Loucy (cell line): Measurements from ENCODE around the gene DAPK1.

ENCODE experiments used
- H2AFZ ChIP-seq: fragments of 200-600 bp; sonication (generic); 2 replicates; pipeline ENCODE4 v1.6.0; 2016; ENCODE audit warnings: antibody characterized with exemption, mild to moderate bottlenecking, low read length, moderate library complexity
- H3F3A ChIP-seq: fragments of 200-600 bp; 2 replicates; pipeline ENCODE4 v1.6.0; 2016; ENCODE audit warnings: antibody characterized with exemption, low read depth, mild to moderate bottlenecking
- H3K27me3 ChIP-seq: fragments of 200-600 bp; sonication (generic); 2 replicates; pipeline ENCODE4 v1.6.1; 2014; ENCODE audit warnings: low read length, mild to moderate bottlenecking; ENCODE audit not compliant: insufficient read depth, poor library complexity, severe bottlenecking
- H3K36me3 ChIP-seq: fragments of 200-600 bp; sonication (generic); 2 replicates; pipeline ENCODE4 v1.6.1; 2016; ENCODE audit warnings: low read length; ENCODE audit not compliant: insufficient read depth
- H3K4me1 ChIP-seq: fragments of 200-600 bp; sonication (generic); 2 replicates; pipeline ENCODE4 v1.5.1; 2014; ENCODE audit warnings: low read length, mild to moderate bottlenecking; ENCODE audit not compliant: insufficient read depth, poor library complexity, severe bottlenecking
- H3K4me2 ChIP-seq: fragments of 200-600 bp; sonication (generic); 2 replicates; pipeline ENCODE4 v1.6.0; 2014; ENCODE audit warnings: antibody characterized with exemption, low read length, low read depth, mild to moderate bottlenecking; ENCODE audit not compliant: poor library complexity, severe bottlenecking
- H3K4me3 ChIP-seq: fragments of 200-600 bp; sonication (generic); 2 replicates; pipeline ENCODE4 v1.5.1; 2014; ENCODE audit warnings: low read length, mild to moderate bottlenecking, mixed read lengths; ENCODE audit not compliant: poor library complexity, severe bottlenecking
- H3K79me2 ChIP-seq: fragments of 200-600 bp; sonication (generic); 2 replicates; pipeline ENCODE4 v1.6.1; 2014; ENCODE audit warnings: low read length; ENCODE audit not compliant: insufficient read depth
- H3K9ac ChIP-seq: fragments of 200-600 bp; sonication (generic); 2 replicates; pipeline ENCODE4 v1.6.0; 2014; ENCODE audit warnings: mild to moderate bottlenecking, low read depth, low read length, moderate library complexity; ENCODE audit not compliant: poor library complexity, severe bottlenecking
- H3K9me2 ChIP-seq: fragments of 200-600 bp; sonication (generic); replicated peaks from 2 replicates; pipeline ENCODE4 v1.6.1; 2016; ENCODE audit warnings: low read depth, low read length, mixed read lengths
- H3K9me3 ChIP-seq: fragments of 200-600 bp; sonication (generic); 2 replicates; pipeline ENCODE4 v1.6.1; 2014; ENCODE audit warnings: mild to moderate bottlenecking, antibody characterized with exemption, low read length, low read depth; ENCODE audit not compliant: insufficient read depth
- H4K20me1 ChIP-seq: fragments of 200-600 bp; sonication (generic); 2 replicates; pipeline ENCODE4 v1.6.0; 2014; ENCODE audit warnings: antibody characterized with exemption, low read length, mild to moderate bottlenecking; ENCODE audit not compliant: insufficient read depth, poor library complexity, severe bottlenecking
- EZH2phosphoT487 ChIP-seq: fragments of 200-600 bp; IDR thresholded peaks from 2 replicates; pipeline ENCODE4 v1.6.1; 2018; ENCODE audit warnings: antibody characterized with exemption, mild to moderate bottlenecking, moderate library complexity, borderline replicate concordance
- TF ChIP-seq, protein P1 (sequence below): fragments of 200-600 bp; sonication (generic); conservative IDR thresholded peaks from 2 replicates; pipeline ENCODE4 v1.5.1; 2014; ENCODE audit warnings: mild to moderate bottlenecking, antibody characterized with exemption, low read length

DAPK1 gene

DNA sequence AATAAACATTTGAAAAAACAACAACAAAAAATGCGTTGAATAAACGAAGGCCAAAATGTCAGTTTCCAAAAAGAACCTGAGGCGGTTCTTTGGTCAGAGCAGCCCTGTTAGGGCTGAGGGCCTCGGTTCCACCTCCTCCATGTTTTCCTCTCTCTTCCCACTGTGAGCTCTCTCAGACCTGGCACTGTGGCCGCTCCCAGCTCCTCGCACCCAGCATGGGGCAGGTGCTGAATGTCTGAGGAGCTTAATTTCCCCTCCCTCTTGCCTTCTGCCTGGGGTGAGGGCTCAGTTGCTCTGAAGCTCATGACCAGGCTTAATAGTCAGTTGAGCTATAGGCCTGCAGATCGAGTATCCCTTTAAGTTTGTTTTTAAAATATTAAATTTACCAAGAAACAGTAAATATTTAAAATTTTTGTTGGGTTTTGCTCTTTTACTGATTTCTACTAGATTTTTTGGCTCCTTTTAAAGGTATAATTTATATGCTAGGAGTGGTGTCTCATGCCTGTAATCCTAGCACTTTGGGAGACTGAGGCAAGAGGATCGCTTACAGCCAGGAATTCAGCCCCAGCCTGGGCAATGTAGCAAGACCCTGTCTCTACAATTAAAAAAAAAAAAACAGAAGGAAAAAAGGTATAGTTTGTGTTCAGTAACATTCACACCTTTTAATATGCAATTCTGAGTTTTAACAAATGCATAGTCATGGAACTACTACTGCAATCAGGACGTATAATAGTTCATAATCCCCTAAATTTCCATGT is 28.1 kb downstream of the DAPK1 start:
- Histone ChIP-seq H3K79me2 (peaks cover 6% of the 10 kb centered on the region; the same call in 1 of the 2 replicates), H3K4me2 (no peak overlapping the region)
- no peak for TF ChIP-seq EZH2phosphoT487
- TF ChIP-seq, protein P1, sequence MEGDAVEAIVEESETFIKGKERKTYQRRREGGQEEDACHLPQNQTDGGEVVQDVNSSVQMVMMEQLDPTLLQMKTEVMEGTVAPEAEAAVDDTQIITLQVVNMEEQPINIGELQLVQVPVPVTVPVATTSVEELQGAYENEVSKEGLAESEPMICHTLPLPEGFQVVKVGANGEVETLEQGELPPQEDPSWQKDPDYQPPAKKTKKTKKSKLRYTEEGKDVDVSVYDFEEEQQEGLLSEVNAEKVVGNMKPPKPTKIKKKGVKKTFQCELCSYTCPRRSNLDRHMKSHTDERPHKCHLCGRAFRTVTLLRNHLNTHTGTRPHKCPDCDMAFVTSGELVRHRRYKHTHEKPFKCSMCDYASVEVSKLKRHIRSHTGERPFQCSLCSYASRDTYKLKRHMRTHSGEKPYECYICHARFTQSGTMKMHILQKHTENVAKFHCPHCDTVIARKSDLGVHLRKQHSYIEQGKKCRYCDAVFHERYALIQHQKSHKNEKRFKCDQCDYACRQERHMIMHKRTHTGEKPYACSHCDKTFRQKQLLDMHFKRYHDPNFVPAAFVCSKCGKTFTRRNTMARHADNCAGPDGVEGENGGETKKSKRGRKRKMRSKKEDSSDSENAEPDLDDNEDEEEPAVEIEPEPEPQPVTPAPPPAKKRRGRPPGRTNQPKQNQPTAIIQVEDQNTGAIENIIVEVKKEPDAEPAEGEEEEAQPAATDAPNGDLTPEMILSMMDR: no peak

DNA sequence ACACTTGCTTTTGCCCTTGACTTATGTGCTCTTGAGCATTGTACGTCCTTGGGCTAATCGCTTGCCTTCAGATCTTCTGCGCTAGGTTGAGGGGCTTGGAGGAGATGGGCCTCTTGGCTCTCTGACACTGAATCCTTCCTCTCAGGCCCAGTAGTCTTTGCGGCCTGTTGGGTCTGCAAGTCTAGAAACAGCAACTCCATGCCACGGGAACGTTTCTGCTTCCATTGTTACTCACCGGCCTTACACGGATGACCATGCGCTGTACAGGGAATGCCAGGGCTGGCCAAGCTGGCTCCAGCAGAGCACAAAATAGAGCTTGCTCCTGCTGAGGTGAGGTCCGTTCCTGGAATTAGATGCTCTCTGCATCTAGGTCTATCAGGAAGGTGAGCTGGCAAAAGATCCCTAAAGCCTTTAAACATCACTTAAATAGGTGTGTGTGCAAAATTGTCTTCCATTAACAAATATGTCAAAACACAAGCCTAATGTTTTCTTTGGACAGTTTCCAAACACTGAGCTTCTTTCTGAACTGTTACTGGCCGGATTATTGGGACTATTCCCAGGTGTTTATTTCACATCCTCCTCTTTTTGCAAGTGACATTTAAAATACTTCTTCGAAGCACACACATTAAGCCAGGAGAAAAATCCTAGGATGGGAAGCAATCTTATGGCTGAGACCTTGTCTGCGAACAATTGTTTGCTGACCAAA is 29.7 kb downstream of the DAPK1 start:
- H3K4me2 ChIP-seq: no peak overlapping the region
- no peak overlapping the region for H3K4me3 ChIP-seq
- no peaks in the 10 kb centered on the region for H3K9me3 ChIP-seq
- no peaks in the 10 kb centered on the region for H3K9me2 ChIP-seq
- H2AFZ ChIP-seq: no peak overlapping the region
- no peak for TF ChIP-seq EZH2phosphoT487
- TF ChIP-seq, protein P1: no peak
- H4K20me1 ChIP-seq: no peaks in the 10 kb centered on the region
- H3F3A ChIP-seq: no peaks in the 10 kb centered on the region
- H3K9ac ChIP-seq: no peak overlapping the region
- no peaks in the 10 kb centered on the region for H3K4me1 ChIP-seq
- H3K36me3 ChIP-seq: no peaks in the 10 kb centered on the region
- H3K79me2 ChIP-seq: peaks cover 9% of the 10 kb centered on the region; the same call in 1 of the 2 replicates
- H3K27me3 ChIP-seq: no peaks in the 10 kb centered on the region

More for the DNA sequence above, 28.1 kb downstream of the DAPK1 start:
- Histone ChIP-seq H3K9me2 (no peaks in the 10 kb centered on the region), H4K20me1 (no peaks in the 10 kb centered on the region), H3K27me3 (no peaks in the 10 kb centered on the region), H3K4me1 (peaks cover 3% of the 10 kb centered on the region), H3K9ac (no peak overlapping the region), H2AFZ (no peak overlapping the region), H3K9me3 (no peaks in the 10 kb centered on the region), H3F3A (no peaks in the 10 kb centered on the region), H3K4me3 (no peak overlapping the region), H3K36me3 (no peaks in the 10 kb centered on the region)

GRCh38 chr9:87528969-87529368 is 31.3 kb downstream of the DAPK1 start:
- Histone ChIP-seq H3K27me3 (no peaks in the 10 kb centered on the region), H3F3A (no peaks in the 10 kb centered on the region), H3K4me1 (no peaks in the 10 kb centered on the region), H3K79me2 (peaks cover 7% of the 10 kb centered on the region; the same call in 1 of the 2 replicates), H3K4me2 (no peak overlapping the region), H2AFZ (no peak overlapping the region), H3K9ac (no peak overlapping the region), H3K36me3 (no peaks in the 10 kb centered on the region), H3K9me2 (no peaks in the 10 kb centered on the region), H3K4me3 (no peak overlapping the region), H3K9me3 (no peaks in the 10 kb centered on the region), H4K20me1 (no peaks in the 10 kb centered on the region)
- TF ChIP-seq, protein P1: no peak
- no peak for TF ChIP-seq EZH2phosphoT487
